ENCODE data around the gene XYLT1. TPM values are rescaled to one million over a fixed set of nuclear protein-coding genes. Genes with fewer than 3 reads are reported as not detected.
"Not testable (repeated sequence)": the region's sequence is repeated elsewhere in the genome, so short reads cannot be mapped to it uniquely, and the experiment has no call there.

XYLT1 gene
- polyA plus RNA-seq, 1 donor from 2014 or later, result 3.3 TPM

GRCh38 chr16:17483351-17483750, 12.6 kb upstream of the XYLT1 start:
- Histone ChIP-seq H3K4me2 (ENCODE audit: low read length) (no peak overlapping the region), H3K9me3 (ENCODE audit: low read length) (no peaks in the 10 kb centered on the region), H3F3A (ENCODE audit: insufficient read depth, low read length, poor library complexity, severe bottlenecking) (no peaks in the 10 kb centered on the region), H3K27ac (ENCODE audit: low read length) (no peak overlapping the region), H2AFZ (ENCODE audit: low read depth, low read length) (no peak overlapping the region), H3K9me2 (ENCODE audit: insufficient read depth, low read length) (no peaks in the 10 kb centered on the region), H3K79me2 (replicated peaks; ENCODE audit: insufficient read depth, low read length) (no peaks in the 10 kb centered on the region), H3K27me3 (ENCODE audit: insufficient read depth, low read depth, low read length) (no peaks in the 10 kb centered on the region), H3K36me3 (ENCODE audit: insufficient read depth, low read length) (no peaks in the 10 kb centered on the region), H3K9ac (ENCODE audit: low read length) (no peak overlapping the region), H3K4me3 (ENCODE audit: low read length) (no peak overlapping the region), H4K20me1 (ENCODE audit: insufficient read depth) (no peaks in the 10 kb centered on the region)
- no peak for TF ChIP-seq EP300 (conservative IDR thresholded peaks at IDR 0.05; ENCODE audit: poor library complexity, severe bottlenecking)

- not testable (repeated sequence) for H3K27me3 ChIP-seq (ENCODE audit: insufficient read depth, low read depth, low read length); H3K27ac ChIP-seq (ENCODE audit: low read length); H3K4me3 ChIP-seq (ENCODE audit: low read length); H3K4me2 ChIP-seq (ENCODE audit: low read length); H3K9me3 ChIP-seq (ENCODE audit: low read length); H3K36me3 ChIP-seq (ENCODE audit: insufficient read depth, low read length); H3K79me2 ChIP-seq (replicated peaks; ENCODE audit: insufficient read depth, low read length); H2AFZ ChIP-seq (ENCODE audit: low read depth, low read length); H3K9ac ChIP-seq (ENCODE audit: low read length); H4K20me1 ChIP-seq (ENCODE audit: insufficient read depth); H3F3A ChIP-seq (ENCODE audit: insufficient read depth, low read length, poor library complexity, severe bottlenecking); H3K9me2 ChIP-seq (ENCODE audit: insufficient read depth, low read length)
These were observed 11.6 kb upstream of the XYLT1 start for GRCh38 chr16:17482341-17482740.

- Histone ChIP-seq H3F3A (ENCODE audit: insufficient read depth, low read length, poor library complexity, severe bottlenecking) (no peaks in the 10 kb centered on the region), H3K79me2 (replicated peaks; ENCODE audit: insufficient read depth, low read length) (no peaks in the 10 kb centered on the region), H3K4me3 (ENCODE audit: low read length) (no peak overlapping the region)
These were observed 11.0 kb upstream of the XYLT1 start for GRCh38 chr16:17481736-17482135.

GRCh38 chr16:17477260-17477545, 6.4 kb upstream of the XYLT1 start:
- not testable (repeated sequence) for H3K9ac ChIP-seq (ENCODE audit: low read length); H3K36me3 ChIP-seq (ENCODE audit: insufficient read depth, low read length); H3K4me3 ChIP-seq (ENCODE audit: low read length); H4K20me1 ChIP-seq (ENCODE audit: insufficient read depth); H2AFZ ChIP-seq (ENCODE audit: low read depth, low read length); H3K27me3 ChIP-seq (ENCODE audit: insufficient read depth, low read depth, low read length); H3K27ac ChIP-seq (ENCODE audit: low read length); H3K79me2 ChIP-seq (replicated peaks; ENCODE audit: insufficient read depth, low read length); H3K9me2 ChIP-seq (ENCODE audit: insufficient read depth, low read length); H3K9me3 ChIP-seq (ENCODE audit: low read length); H3F3A ChIP-seq (ENCODE audit: insufficient read depth, low read length, poor library complexity, severe bottlenecking); H3K4me2 ChIP-seq (ENCODE audit: low read length)

More at GRCh38 chr16:17481736-17482135, 11.0 kb upstream of the XYLT1 start:
- H3K36me3 ChIP-seq (ENCODE audit: insufficient read depth, low read length), result no peaks in the 10 kb centered on the region
- H3K9me3 ChIP-seq (ENCODE audit: low read length), result no peaks in the 10 kb centered on the region
- no peaks in the 10 kb centered on the region for H3K27me3 ChIP-seq (ENCODE audit: insufficient read depth, low read depth, low read length)
- no peaks in the 10 kb centered on the region for H3K9me2 ChIP-seq (ENCODE audit: insufficient read depth, low read length)
- H3K4me2 ChIP-seq (ENCODE audit: low read length), result no peak overlapping the region
- H3K27ac ChIP-seq (ENCODE audit: low read length), result no peak overlapping the region
- no peak overlapping the region for H2AFZ ChIP-seq (ENCODE audit: low read depth, low read length)
- H4K20me1 ChIP-seq (ENCODE audit: insufficient read depth), result no peaks in the 10 kb centered on the region
- TF ChIP-seq TAF1 (IDR thresholded peaks at IDR 0.05; ENCODE audit: low read depth) (no peak), RAD21 (conservative IDR thresholded peaks at IDR 0.05) (no peak), EZH2 (IDR thresholded peaks at IDR 0.05; ENCODE audit: borderline replicate concordance, insufficient read depth, low read length, poor library complexity, severe bottlenecking) (no peak), MXI1 (conservative IDR thresholded peaks at IDR 0.05; ENCODE audit: poor library complexity, severe bottlenecking) (no peak), POLR2AphosphoS5 (IDR thresholded peaks at IDR 0.05) (no peak), SMC3 (conservative IDR thresholded peaks at IDR 0.05; ENCODE audit: poor library complexity) (no peak), REST (IDR thresholded peaks at IDR 0.05; ENCODE audit: borderline replicate concordance) (no peak), EP300 (conservative IDR thresholded peaks at IDR 0.05; ENCODE audit: poor library complexity, severe bottlenecking) (no peak), CTCF (IDR thresholded peaks at IDR 0.05; ENCODE audit: poor library complexity, severe bottlenecking) (no peak)
- no peak overlapping the region for H3K9ac ChIP-seq (ENCODE audit: low read length)
